OCI-LY1 (cell line): ENCODE data around the gene QSER1.

Source experiments
- H2AFZ ChIP-seq: fragments of 200-600 bp; sonication (generic), shearing (Covaris generic); 2 replicates; pipeline ENCODE4 v1.6.0; 2014; ENCODE audit warnings: antibody characterized with exemption, mild to moderate bottlenecking, low read length
- H3F3A ChIP-seq: fragments of 200-600 bp; sonication (generic), shearing (Covaris generic); 2 replicates; pipeline ENCODE4 v1.6.0; 2014; ENCODE audit warnings: mild to moderate bottlenecking, antibody characterized with exemption, low read length, moderate library complexity; ENCODE audit not compliant: insufficient read depth
- H3K27ac ChIP-seq: fragments of 200-600 bp; sonication (generic); 2 replicates; pipeline ENCODE4 v1.5.1; 2014; ENCODE audit warnings: low read length, mixed run types, mild to moderate bottlenecking, low read depth; ENCODE audit not compliant: poor library complexity, severe bottlenecking
- H3K27me3 ChIP-seq: fragments of 200-600 bp; sonication (generic); 2 replicates; pipeline ENCODE4 v1.6.0; 2014; ENCODE audit warnings: antibody characterized with exemption, mild to moderate bottlenecking, low read length, moderate library complexity; ENCODE audit not compliant: insufficient read depth
- H3K36me3 ChIP-seq: fragments of 200-600 bp; sonication (generic); 2 replicates; pipeline ENCODE4 v1.6.1; 2014; ENCODE audit warnings: mild to moderate bottlenecking, antibody characterized with exemption, low read length, moderate library complexity, mixed read lengths; ENCODE audit not compliant: insufficient read depth
- H3K4me1 ChIP-seq: fragments of 200-600 bp; sonication (generic); 2 replicates; pipeline ENCODE4 v1.5.1; 2014; ENCODE audit warnings: mild to moderate bottlenecking, low read length, moderate library complexity; ENCODE audit not compliant: insufficient read depth, severe bottlenecking
- H3K4me2 ChIP-seq: fragments of 200-600 bp; sonication (generic), shearing (Covaris generic); 2 replicates; pipeline ENCODE4 v1.6.1; 2014; ENCODE audit warnings: low read length
- H3K4me3 ChIP-seq: fragments of 200-600 bp; sonication (generic); 2 replicates; pipeline ENCODE4 v1.5.1; 2014; ENCODE audit warnings: low read length, low read depth, mild to moderate bottlenecking, mixed read lengths; ENCODE audit not compliant: poor library complexity, severe bottlenecking
- H3K79me2 ChIP-seq: fragments of 200-600 bp; shearing (Covaris generic); 2 replicates; pipeline ENCODE4 v1.6.1; 2016; ENCODE audit warnings: mixed run types, low read length, mixed read lengths; ENCODE audit not compliant: insufficient read depth
- H3K9ac ChIP-seq: fragments of 200-600 bp; sonication (generic), shearing (Covaris generic); 2 replicates; pipeline ENCODE4 v1.6.1; 2014; ENCODE audit warnings: mild to moderate bottlenecking, low read length, mixed read lengths
- H3K9me2 ChIP-seq: fragments of 200-600 bp; sonication (generic), shearing (Covaris generic); 2 replicates; pipeline ENCODE4 v1.6.1; 2014; ENCODE audit warnings: low read depth, mild to moderate bottlenecking, low read length, mixed read lengths
- H3K9me3 ChIP-seq: fragments of 200-600 bp; shearing (Covaris generic); 2 replicates; pipeline ENCODE4 v1.6.1; 2014; ENCODE audit warnings: low read length, mixed read lengths
- H4K20me1 ChIP-seq: fragments of 200-600 bp; sonication (generic), shearing (Covaris generic); 2 replicates; pipeline ENCODE4 v1.6.0; 2016; ENCODE audit warnings: mild to moderate bottlenecking, low read length; ENCODE audit not compliant: insufficient read depth
- CTCF ChIP-seq: fragments of 200-600 bp; sonication (generic), shearing (Covaris generic); IDR thresholded peaks from 2 replicates; pipeline ENCODE4 v1.5.1; 2017; ENCODE audit warnings: mild to moderate bottlenecking, antibody characterized with exemption, low read length, moderate library complexity, mixed read lengths
- EZH2 ChIP-seq: fragments of 200-600 bp; sonication (generic), shearing (Covaris generic); IDR thresholded peaks from 2 replicates; pipeline ENCODE4 v1.8.0; 2017; ENCODE audit warnings: borderline replicate concordance, mixed run types, mild to moderate bottlenecking, antibody characterized with exemption, low read length, moderate library complexity, mixed read lengths

The QSER1 gene

GRCh38 chr11:32849761-32850160, 42.9 kb upstream of the QSER1 start:
- Histone ChIP-seq H3K36me3 (no peaks in the 10 kb centered on the region), H3K9me2 (no peaks in the 10 kb centered on the region), H3F3A (no peaks in the 10 kb centered on the region), H3K4me1 (no peaks in the 10 kb centered on the region), H3K27ac (no peak overlapping the region), H3K79me2 (no peaks in the 10 kb centered on the region), H4K20me1 (no peaks in the 10 kb centered on the region), H2AFZ (no peak overlapping the region), H3K9ac (no peak overlapping the region), H3K9me3 (no peaks in the 10 kb centered on the region), H3K4me3 (no peak overlapping the region), H3K4me2 (no peak overlapping the region), H3K27me3 (no peaks in the 10 kb centered on the region; the same call in 1 of the 2 replicates)
- TF ChIP-seq CTCF (no peak), EZH2 (no peak)

- Histone ChIP-seq H3K4me1 (no peaks in the 10 kb centered on the region), H4K20me1 (no peaks in the 10 kb centered on the region), H3K4me2 (no peak overlapping the region), H3K9ac (no peak overlapping the region), H3K36me3 (no peaks in the 10 kb centered on the region), H3K9me2 (no peaks in the 10 kb centered on the region), H2AFZ (no peak overlapping the region), H3K9me3 (no peaks in the 10 kb centered on the region), H3K4me3 (no peak overlapping the region), H3F3A (no peaks in the 10 kb centered on the region), H3K27ac (no peak overlapping the region), H3K79me2 (no peaks in the 10 kb centered on the region), H3K27me3 (no peaks in the 10 kb centered on the region; the same call in 1 of the 2 replicates)
- TF ChIP-seq EZH2 (no peak), CTCF (no peak)
Observed at GRCh38 chr11:32851251-32851650, 41.4 kb upstream of the QSER1 start.

GRCh38 chr11:32852207-32852606, 40.4 kb upstream of the QSER1 start:
- H3K36me3 ChIP-seq, result no peaks in the 10 kb centered on the region
- no peaks in the 10 kb centered on the region for H4K20me1 ChIP-seq
- no peaks in the 10 kb centered on the region; the same call in 1 of the 2 replicates for H3K27me3 ChIP-seq
- no peaks in the 10 kb centered on the region for H3K79me2 ChIP-seq
- H3K9me3 ChIP-seq, result no peaks in the 10 kb centered on the region
- no peaks in the 10 kb centered on the region for H3F3A ChIP-seq
- no peak overlapping the region for H3K4me3 ChIP-seq
- H3K9me2 ChIP-seq, result no peaks in the 10 kb centered on the region
- no peak overlapping the region for H3K4me2 ChIP-seq
- no peak overlapping the region for H3K27ac ChIP-seq
- TF ChIP-seq CTCF (no peak), EZH2 (no peak)
- H3K9ac ChIP-seq, result no peak overlapping the region
- no peaks in the 10 kb centered on the region for H3K4me1 ChIP-seq
- no peak overlapping the region for H2AFZ ChIP-seq
